Suprapubic skin (tissue), 4 donors: ENCODE measurements around the gene ATP5MC3. TPM values are rescaled to one million over a fixed set of nuclear protein-coding genes. Genes with fewer than 3 reads are reported as not detected.

ENCODE experiments used
- DNase-seq, 2 donors: peaks; one replicate each; pipeline ENCODE4 v3.0.0-alpha.2; 2019; ENCODE audit warnings: low spot score in 2 of 2
- H3K27ac ChIP-seq: fragments of 200-600 bp; sonication (generic); one replicate; pipeline ENCODE4 v1.5.1; 2019
- H3K27me3 ChIP-seq: fragments of 200-600 bp; sonication (generic); one replicate; pipeline ENCODE4 v1.5.1; 2019
- H3K36me3 ChIP-seq: fragments of 200-600 bp; sonication (generic); one replicate; pipeline ENCODE4 v1.5.1; 2019
- H3K4me1 ChIP-seq: fragments of 200-600 bp; sonication (generic); one replicate; pipeline ENCODE4 v1.5.1; 2019
- H3K4me3 ChIP-seq: fragments of 200-600 bp; sonication (generic); one replicate; pipeline ENCODE4 v1.5.1; 2019; ENCODE audit warnings: mild to moderate bottlenecking
- H3K9me3 ChIP-seq: fragments of 200-600 bp; sonication (generic); one replicate; pipeline ENCODE4 v1.5.1; 2019
- CTCF ChIP-seq, 2 donors: fragments of 200-600 bp in 1 of 2; fragments of 450-650 bp in 1 of 2; sonication (generic) in 1 of 2; IDR thresholded peaks; one replicate each; pipeline ENCODE4 v1.5.1; 2016 to 2019; ENCODE audit warnings: antibody characterized with exemption in 2 of 2, mild to moderate bottlenecking in 1 of 2, moderate library complexity in 1 of 2
- EP300 ChIP-seq: sonication (generic); formaldehyde crosslinking; IDR thresholded peaks from one replicate; pipeline ENCODE4 v1.6.1; 2017; ENCODE audit warnings: antibody characterized with exemption
- POLR2A ChIP-seq, 2 donors: fragments of 450-650 bp; IDR thresholded peaks; one replicate each; pipeline ENCODE4 v1.6.1; 2017; ENCODE audit warnings: antibody characterized with exemption in 2 of 2, mild to moderate bottlenecking in 2 of 2, moderate library complexity in 2 of 2
- POLR2AphosphoS5 ChIP-seq, 3 donors: sonication (generic); formaldehyde crosslinking; IDR thresholded peaks; one replicate each; pipeline ENCODE4 v1.6.1; 2017; ENCODE audit warnings: antibody characterized with exemption in 3 of 3
- WGBS: methylation state at CpG from one replicate; pipeline ENCODE4 v1.1.5; 2018; 5-methylcytosine and 5-hydroxymethylcytosine counted together
- total RNA-seq, 4 donors: library from RNA; depleted of rRNA; stranded (reverse); fragments of >200 nt; gene quantifications; one replicate each; pipeline ENCODE4 v1.1.0, GENCODE V29; 2016

Gene ATP5MC3
- total RNA-seq, 4 donors from 2014 or later = 87.9 to 150 (median 145) TPM

GRCh38 chr2:175147186-175147585 is 34.3 kb downstream of the ATP5MC3 start:
- no peak overlapping the region for H3K27ac ChIP-seq
- no peak for DNase-seq
- H3K36me3 ChIP-seq = peaks cover 12% of the 10 kb centered on the region
- no peak for TF ChIP-seq CTCF (IDR thresholded peaks at IDR 0.05)
- TF ChIP-seq POLR2A (IDR thresholded peaks at IDR 0.05) = no peak
- H3K4me3 ChIP-seq = no peak overlapping the region
- no peaks in the 10 kb centered on the region for H3K4me1 ChIP-seq
- 61% methylated on average over 4 of the region's 4 CpGs for WGBS
- no peaks in the 10 kb centered on the region for H3K27me3 ChIP-seq
- no peaks in the 10 kb centered on the region for H3K9me3 ChIP-seq

DNA sequence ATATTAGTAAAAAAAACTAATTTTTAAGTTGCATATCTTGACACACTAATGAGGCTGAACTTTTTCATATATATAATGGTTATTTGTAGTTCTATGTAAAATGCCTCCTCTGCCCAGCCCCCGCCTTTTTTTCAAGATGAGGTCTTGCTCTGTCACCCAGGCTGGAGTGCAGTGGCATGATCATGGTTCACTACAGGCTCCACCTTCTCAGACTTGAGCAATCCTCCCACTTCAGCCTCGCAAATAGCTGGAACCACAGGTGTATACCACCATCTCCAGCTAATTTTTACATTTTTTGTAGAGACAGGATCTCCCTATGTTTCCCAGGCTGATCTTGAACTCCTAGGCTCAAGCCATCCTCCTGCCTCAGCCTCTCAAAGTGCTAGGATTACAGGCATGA is 37.8 kb downstream of the ATP5MC3 start:
- no peak for DNase-seq
- WGBS = 70% methylated on average over 2 of the region's 2 CpGs
- Histone ChIP-seq H3K27me3 (no peaks in the 10 kb centered on the region), H3K4me3 (no peak overlapping the region), H3K4me1 (no peaks in the 10 kb centered on the region), H3K9me3 (no peaks in the 10 kb centered on the region), H3K36me3 (peaks cover 11% of the 10 kb centered on the region), H3K27ac (no peak overlapping the region)
- no peak for TF ChIP-seq EP300
- no peak for TF ChIP-seq CTCF (IDR thresholded peaks at IDR 0.05)
- no peak for TF ChIP-seq POLR2AphosphoS5 (IDR thresholded peaks at IDR 0.05)
- TF ChIP-seq POLR2A (IDR thresholded peaks at IDR 0.05) = no peak

- no peak for DNase-seq
- no peaks in the 10 kb centered on the region for H3K9me3 ChIP-seq
- WGBS = 94% methylated on average over 1 of the region's 1 CpG
- H3K4me1 ChIP-seq = no peaks in the 10 kb centered on the region
- no peak for TF ChIP-seq EP300
- TF ChIP-seq POLR2A (IDR thresholded peaks at IDR 0.05) = no peak
- TF ChIP-seq POLR2AphosphoS5 (IDR thresholded peaks at IDR 0.05) = no peak
- no peak for TF ChIP-seq CTCF (IDR thresholded peaks at IDR 0.05)
- H3K27me3 ChIP-seq = no peaks in the 10 kb centered on the region
- H3K4me3 ChIP-seq = no peak overlapping the region
- H3K36me3 ChIP-seq = peaks cover 11% of the 10 kb centered on the region
- no peak overlapping the region for H3K27ac ChIP-seq
These were observed 38.3 kb downstream of the ATP5MC3 start for GRCh38 chr2:175143191-175143590.

DNA sequence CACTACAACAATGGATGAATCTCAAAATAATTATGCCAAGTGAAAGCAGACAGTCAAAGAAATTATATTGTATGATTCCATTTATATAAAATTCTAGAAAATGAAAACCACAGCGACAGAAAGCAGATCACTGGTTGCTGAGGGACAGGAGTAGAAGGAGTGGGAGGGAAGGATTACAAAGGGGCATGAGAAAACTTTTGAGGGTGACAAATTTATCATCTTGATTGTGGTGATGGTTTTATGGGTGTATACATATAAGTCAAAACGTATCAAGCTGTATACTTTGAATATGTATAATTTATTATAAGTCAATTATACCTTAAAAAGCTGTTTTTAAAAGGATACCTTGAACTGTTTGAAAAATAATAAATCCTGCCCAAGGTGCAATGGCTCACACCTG is 41.2 kb downstream of the ATP5MC3 start:
- no peak for TF ChIP-seq EP300
- no peak for TF ChIP-seq POLR2AphosphoS5 (IDR thresholded peaks at IDR 0.05)
- no peak for TF ChIP-seq CTCF (IDR thresholded peaks at IDR 0.05)
- no peak for TF ChIP-seq POLR2A (IDR thresholded peaks at IDR 0.05)
- no peaks in the 10 kb centered on the region for H3K9me3 ChIP-seq
- H3K4me3 ChIP-seq = no peak overlapping the region
- no peak for DNase-seq
- 60% methylated on average over 2 of the region's 2 CpGs for WGBS
- peaks cover 11% of the 10 kb centered on the region for H3K36me3 ChIP-seq
- no peaks in the 10 kb centered on the region for H3K27me3 ChIP-seq
- no peaks in the 10 kb centered on the region for H3K4me1 ChIP-seq
- no peak overlapping the region for H3K27ac ChIP-seq

DNA sequence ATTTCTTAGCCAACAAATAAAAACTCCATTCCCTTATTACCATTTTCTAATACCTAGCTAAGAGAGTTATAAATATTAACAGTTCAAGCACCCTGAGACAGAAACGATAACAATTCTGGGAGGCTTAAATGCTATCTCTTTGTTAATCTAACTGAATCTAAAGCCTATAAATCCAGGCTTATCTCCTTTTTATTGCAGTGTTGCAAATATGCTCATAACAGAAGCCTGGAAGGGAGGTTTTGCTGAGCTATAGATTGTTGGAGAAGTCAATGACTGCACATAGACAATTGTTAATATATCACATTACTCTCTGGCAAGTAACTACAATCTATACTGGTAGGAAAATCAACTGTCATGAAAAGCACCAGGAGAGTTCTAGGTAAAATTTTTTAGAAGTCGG is 43.7 kb downstream of the ATP5MC3 start:
- H3K27ac ChIP-seq = no peak overlapping the region
- WGBS = 80% methylated on average over 2 of the region's 2 CpGs

More for the DNA sequence above, 43.7 kb downstream of the ATP5MC3 start:
- Histone ChIP-seq H3K4me1 (no peaks in the 10 kb centered on the region), H3K4me3 (no peak overlapping the region), H3K36me3 (peaks cover 11% of the 10 kb centered on the region), H3K27me3 (no peaks in the 10 kb centered on the region), H3K9me3 (no peaks in the 10 kb centered on the region)
- DNase-seq = no peak
- no peak for TF ChIP-seq CTCF (IDR thresholded peaks at IDR 0.05)
- TF ChIP-seq POLR2AphosphoS5 (IDR thresholded peaks at IDR 0.05) = no peak
- no peak for TF ChIP-seq EP300
- TF ChIP-seq POLR2A (IDR thresholded peaks at IDR 0.05) = no peak
